ENCODE data around the gene EDN3. TPM values are rescaled to one million over a fixed set of nuclear protein-coding genes. Genes with fewer than 3 reads are reported as not detected.
A peak's percentile ranks its signal among the peaks of the same experiment; 100 is the strongest.

The EDN3 gene
- total RNA-seq, 2 donors from 2014 or later = 4.7 to 9.9 TPM

DNA sequence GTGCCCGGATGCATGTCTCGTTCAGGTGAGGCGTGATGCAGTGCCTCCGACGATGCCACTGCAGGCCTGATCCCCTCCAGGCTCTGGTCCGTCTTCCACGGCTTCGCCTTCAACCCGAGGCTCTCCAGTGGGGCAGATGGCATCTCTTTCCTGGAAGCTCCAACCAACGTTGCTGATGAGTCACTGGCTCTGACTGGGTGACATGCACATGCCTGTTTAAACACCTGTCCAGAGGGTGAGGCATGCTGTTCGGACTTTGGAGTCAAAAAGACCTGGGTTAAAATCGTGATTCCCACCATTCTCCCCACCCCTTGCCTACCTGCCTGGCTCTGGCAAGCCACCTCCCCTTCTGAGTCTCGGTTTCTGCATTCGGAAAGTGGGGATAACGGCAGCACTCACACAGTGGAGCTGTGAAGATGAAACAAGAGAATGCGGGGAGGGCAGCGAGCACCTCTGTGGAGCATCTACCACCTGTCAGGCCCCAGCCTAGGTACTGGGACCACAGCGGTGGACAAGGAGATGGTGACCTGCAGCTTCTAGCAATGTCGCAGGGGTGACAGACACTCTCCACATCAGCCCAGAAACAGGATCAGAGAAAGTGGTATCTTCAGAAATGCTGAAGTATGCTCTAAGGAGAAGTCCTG is 8.5 kb upstream of the EDN3 start:
- no peak for ATAC-seq
- H3K27me3 ChIP-seq = no peaks in the 10 kb centered on the region

GRCh38 chr20:59295531-59295930 is 4.9 kb upstream of the EDN3 start:
- ATAC-seq (no peak), DNase-seq (peak in 1 of 4 donors; percentile 28)
- Histone ChIP-seq H3K9me3 (no peaks in the 10 kb centered on the region), H3K27me3 (no peaks in the 10 kb centered on the region), H3K4me1 (peaks cover 11% of the 10 kb centered on the region), H3K36me3 (replicated peaks in 1 of 2; ENCODE audit: insufficient read depth in 1 of 2, low read depth in 2 of 2) (no peaks in the 10 kb centered on the region), H3K4me3 (no peak overlapping the region), H3K27ac (no peak overlapping the region)
- intact Hi-C loops (cut with DNase I) = no loop called here
- TF ChIP-seq, protein P1, sequence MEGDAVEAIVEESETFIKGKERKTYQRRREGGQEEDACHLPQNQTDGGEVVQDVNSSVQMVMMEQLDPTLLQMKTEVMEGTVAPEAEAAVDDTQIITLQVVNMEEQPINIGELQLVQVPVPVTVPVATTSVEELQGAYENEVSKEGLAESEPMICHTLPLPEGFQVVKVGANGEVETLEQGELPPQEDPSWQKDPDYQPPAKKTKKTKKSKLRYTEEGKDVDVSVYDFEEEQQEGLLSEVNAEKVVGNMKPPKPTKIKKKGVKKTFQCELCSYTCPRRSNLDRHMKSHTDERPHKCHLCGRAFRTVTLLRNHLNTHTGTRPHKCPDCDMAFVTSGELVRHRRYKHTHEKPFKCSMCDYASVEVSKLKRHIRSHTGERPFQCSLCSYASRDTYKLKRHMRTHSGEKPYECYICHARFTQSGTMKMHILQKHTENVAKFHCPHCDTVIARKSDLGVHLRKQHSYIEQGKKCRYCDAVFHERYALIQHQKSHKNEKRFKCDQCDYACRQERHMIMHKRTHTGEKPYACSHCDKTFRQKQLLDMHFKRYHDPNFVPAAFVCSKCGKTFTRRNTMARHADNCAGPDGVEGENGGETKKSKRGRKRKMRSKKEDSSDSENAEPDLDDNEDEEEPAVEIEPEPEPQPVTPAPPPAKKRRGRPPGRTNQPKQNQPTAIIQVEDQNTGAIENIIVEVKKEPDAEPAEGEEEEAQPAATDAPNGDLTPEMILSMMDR (IDR thresholded peaks at IDR 0.05) = no peak
- TF ChIP-seq POLR2A (IDR thresholded peaks at IDR 0.05) = no peak
- 43 to 47% methylated on average over 5 of the region's 5 CpGs for WGBS, 2 donors

More for the DNA sequence above, 8.5 kb upstream of the EDN3 start:
- Histone ChIP-seq H3K9me3 (no peaks in the 10 kb centered on the region), H3K27ac (no peak overlapping the region), H3K4me3 (no peak overlapping the region), H3K4me1 (no peaks in the 10 kb centered on the region), H3K36me3 (replicated peaks in 1 of 2; ENCODE audit: insufficient read depth in 1 of 2, low read depth in 2 of 2) (no peaks in the 10 kb centered on the region)
- intact Hi-C loops (cut with DNase I) = no loop called here
- DNase-seq = no peak
- TF ChIP-seq, protein P1 (IDR thresholded peaks at IDR 0.05) = no peak
- no peak for TF ChIP-seq POLR2A (IDR thresholded peaks at IDR 0.05)
- WGBS, 2 donors = 72 to 80% methylated on average over 18 to 19 of the region's 19 CpGs

GRCh38 chr20:59297686-59298085 is 2.7 kb upstream of the EDN3 start:
- intact Hi-C loops (cut with DNase I) = no loop called here
- ATAC-seq (no peak), DNase-seq (no peak)
- Histone ChIP-seq H3K36me3 (replicated peaks in 1 of 2; ENCODE audit: insufficient read depth in 1 of 2, low read depth in 2 of 2) (no peaks in the 10 kb centered on the region), H3K4me3 (no peak overlapping the region), H3K27me3 (no peaks in the 10 kb centered on the region), H3K9me3 (no peaks in the 10 kb centered on the region), H3K4me1 (peaks cover 16% of the 10 kb centered on the region), H3K27ac (no peak overlapping the region)
- WGBS, 2 donors = 78 to 86% methylated on average over 7 of the region's 7 CpGs
- TF ChIP-seq, protein P1 (IDR thresholded peaks at IDR 0.05) = no peak
- TF ChIP-seq POLR2A (IDR thresholded peaks at IDR 0.05) = no peak

DNA sequence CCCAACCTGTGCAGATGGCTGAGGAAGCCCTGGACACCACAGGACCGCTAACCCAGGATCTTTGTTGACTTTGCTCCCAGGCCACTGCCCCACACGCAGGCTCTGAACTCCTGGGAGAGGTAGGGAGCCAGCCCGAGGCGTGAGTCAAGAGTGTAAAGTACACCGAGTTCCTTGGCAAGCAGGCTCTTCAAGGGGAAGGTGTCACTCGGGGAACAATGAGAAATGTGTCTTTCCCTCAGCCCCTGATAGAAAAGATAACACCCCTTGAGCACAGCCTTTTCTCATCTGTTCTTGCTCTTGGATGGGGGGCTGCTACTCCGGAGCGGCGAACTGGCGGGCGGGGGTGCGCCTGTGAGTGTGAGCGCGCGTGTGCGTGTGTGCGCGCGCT is 472 bp upstream of the EDN3 start:
- 1 to 3% methylated on average over 19 of the region's 19 CpGs for WGBS, 2 donors
- ATAC-seq (peak; percentile 84), DNase-seq (peak; percentile 44 to 72 (median 64))
- peak overlapping the region in 2 of 4 donors; percentile 45 to 60 for H3K27ac ChIP-seq
- TF ChIP-seq POLR2A (IDR thresholded peaks at IDR 0.05) = peak in 1 of 3 donors; percentile 22
- TF ChIP-seq, protein P1 (IDR thresholded peaks at IDR 0.05) = no peak
- peaks cover 16% of the 10 kb centered on the region for H3K4me1 ChIP-seq
- H3K36me3 ChIP-seq (replicated peaks in 1 of 2; ENCODE audit: insufficient read depth in 1 of 2, low read depth in 2 of 2) = no peaks in the 10 kb centered on the region
- H3K4me3 ChIP-seq = no peak overlapping the region
- no peaks in the 10 kb centered on the region for H3K9me3 ChIP-seq
- intact Hi-C loops (cut with DNase I) = no loop called here
- no peaks in the 10 kb centered on the region for H3K27me3 ChIP-seq
